Measurements from ENCODE around the gene QSOX2.

QSOX2 gene

GRCh38 chr9:136204838-136205706 is 40.5 kb downstream of the QSOX2 start, which contains the start of gene LHX3:
LHX3 (minus strand) TSS chr9:136205128; CDS start chr9:136205012, 116 bp downstream.
- FAIRE-seq (no peak), DNase-seq (ENCODE audit: low spot score) (no peak)

- FAIRE-seq (no peak), DNase-seq (ENCODE audit: low spot score) (no peak)
Measured at GRCh38 chr9:136204145-136204805, 41.3 kb downstream of the QSOX2 start.

- no peak for FAIRE-seq
- DNase-seq (ENCODE audit: low spot score) = no peak
Measured at GRCh38 chr9:136203408-136204144, 42.0 kb downstream of the QSOX2 start.

- DNase-seq (ENCODE audit: low spot score) (no peak), FAIRE-seq (no peak)
Measured at GRCh38 chr9:136202454-136203407, 42.9 kb downstream of the QSOX2 start.

- FAIRE-seq = no peak
- no peak for DNase-seq (ENCODE audit: low spot score)
Measured at GRCh38 chr9:136201609-136202453, 43.8 kb downstream of the QSOX2 start.

GRCh38 chr9:136201174-136201573 is 44.4 kb downstream of the QSOX2 start:
- no peak for FAIRE-seq

GRCh38 chr9:136200424-136200823 is 45.2 kb downstream of the QSOX2 start:
- FAIRE-seq (no peak), DNase-seq (ENCODE audit: low spot score) (no peak)

More at GRCh38 chr9:136201174-136201573, 44.4 kb downstream of the QSOX2 start:
- DNase-seq (ENCODE audit: low spot score) = no peak

GRCh38 chr9:136199391-136200288 is 46.0 kb downstream of the QSOX2 start:
- no peak for FAIRE-seq
- no peak for DNase-seq (ENCODE audit: low spot score)

- FAIRE-seq (no peak), DNase-seq (ENCODE audit: low spot score) (no peak)
Measured at GRCh38 chr9:136198605-136199083, 47.0 kb downstream of the QSOX2 start.

- DNase-seq (ENCODE audit: low spot score) (no peak), FAIRE-seq (no peak)
Measured at GRCh38 chr9:136197930-136198604, 47.5 kb downstream of the QSOX2 start.

- DNase-seq (ENCODE audit: low spot score) (no peak), FAIRE-seq (no peak)
Measured at GRCh38 chr9:136197084-136197875, 48.3 kb downstream of the QSOX2 start.

- FAIRE-seq (no peak), DNase-seq (ENCODE audit: low spot score) (no peak)
Measured at GRCh38 chr9:136196404-136197083, 49.1 kb downstream of the QSOX2 start.

GRCh38 chr9:136194540-136194939 is 51.1 kb downstream of the QSOX2 start:
- FAIRE-seq (no peak), DNase-seq (ENCODE audit: low spot score) (no peak)

GRCh38 chr9:136193891-136194279 is 51.7 kb downstream of the QSOX2 start:
- FAIRE-seq (no peak), DNase-seq (ENCODE audit: low spot score) (no peak)

- FAIRE-seq = no peak
- no peak for DNase-seq (ENCODE audit: low spot score)
Measured at GRCh38 chr9:136193127-136193890, 52.3 kb downstream of the QSOX2 start.

Measured in RCC 7860 (cell line).